ENCODE data around the gene DPY30.

Gene DPY30

GRCh38 chr2:32010280-32010669 is 29.3 kb downstream of the DPY30 start:
- DNase-seq, result peak in 10 of 56 donors; percentile 45 to 87 (median 66)

GRCh38 chr2:32009516-32010256 is 29.9 kb downstream of the DPY30 start:
- peak in 36 of 56 donors; percentile 4 to 51 (median 22) for DNase-seq

- peak in 6 of 56 donors; percentile 11 to 45 (median 26) for DNase-seq
Measured at GRCh38 chr2:32008805-32009515, 30.6 kb downstream of the DPY30 start.

GRCh38 chr2:32007121-32007391 is 32.5 kb downstream of the DPY30 start:
- DNase-seq, result no peak

GRCh38 chr2:32005371-32005976 is 34.1 kb downstream of the DPY30 start:
- DNase-seq, result no peak

- DNase-seq, result no peak
Measured at GRCh38 chr2:32003791-32004190, 35.8 kb downstream of the DPY30 start.

GRCh38 chr2:32002406-32002805 is 37.2 kb downstream of the DPY30 start:
- no peak for DNase-seq

- DNase-seq, result no peak
Measured at GRCh38 chr2:31999438-31999837, 40.2 kb downstream of the DPY30 start.

GRCh38 chr2:31998731-31999383 is 40.7 kb downstream of the DPY30 start:
- DNase-seq, result no peak

GRCh38 chr2:31997653-31998052 is 42.0 kb downstream of the DPY30 start:
- no peak for DNase-seq

- no peak for DNase-seq
Measured at GRCh38 chr2:31996571-31997150, 42.9 kb downstream of the DPY30 start.

GRCh38 chr2:31992934-31993333 is 46.7 kb downstream of the DPY30 start:
- DNase-seq, result no peak

GRCh38 chr2:31992025-31992579 is 47.5 kb downstream of the DPY30 start:
- DNase-seq, result no peak

- DNase-seq, result no peak
Measured at GRCh38 chr2:31989946-31990345, 49.7 kb downstream of the DPY30 start.

GRCh38 chr2:31987454-31988220 is 52.0 kb downstream of the DPY30 start:
- no peak for DNase-seq

GRCh38 chr2:31986906-31987305 is 52.7 kb downstream of the DPY30 start:
- no peak for DNase-seq

GRCh38 chr2:31983762-31984467 is 55.7 kb downstream of the DPY30 start:
- DNase-seq, result no peak

- no peak for DNase-seq
Measured at GRCh38 chr2:31980674-31981356, 58.8 kb downstream of the DPY30 start.

- DNase-seq, result no peak
Measured at GRCh38 chr2:31979956-31980355, 59.6 kb downstream of the DPY30 start.
